HepG2 (cell line): Measurements from ENCODE around the gene RERE. TPM values are rescaled to one million over a fixed set of nuclear protein-coding genes. Genes with fewer than 3 reads are reported as not detected.
A peak's percentile ranks its signal among the peaks of the same experiment; 100 is the strongest.

Source experiments
- GZF1 ChIP-seq: sonication (generic); formaldehyde crosslinking; IDR thresholded peaks from 2 replicates; pipeline ENCODE4 v1.5.1; 2020; ENCODE audit warnings: mild to moderate bottlenecking, missing genetic modification reagents
- IRF2 ChIP-seq: IDR thresholded peaks from 2 replicates; pipeline ENCODE4 v1.6.1; 2018; ENCODE audit warnings: missing genetic modification reagents, missing compliant biosample characterization
- NR2C2 ChIP-seq: sonication (generic); formaldehyde crosslinking; IDR thresholded peaks from 2 replicates; pipeline ENCODE4 v1.4.0; 2020; ENCODE audit warnings: missing genetic modification reagents, mild to moderate bottlenecking, moderate library complexity, borderline replicate concordance
- polyA plus RNA-seq, 8 experiments: library from polyadenylated mRNA; depleted of rRNA in 3 of 8; stranded (reverse) in 7 of 8; unstranded in 1 of 8; fragments of >200 nt; fragmentation: Illumina TruSeq in 4 of 8; extraction: Trizol in 4 of 8; gene quantifications; 2 replicates each; pipeline versions ENCODE4 v1.2.1 to v1.2.3, GENCODE V29; 2011 to 2016; ENCODE audit warnings: low read depth in 4 of 8, missing spikeins in 1 of 8, mixed read lengths in 1 of 8; ENCODE audit not compliant: insufficient read depth in 1 of 8
- total RNA-seq, 5 experiments: library from RNA; depleted of rRNA; stranded (reverse); fragments of >200 nt; fragmentation: Illumina TruSeq; extraction: Trizol; gene quantifications; 2 replicates each; pipeline ENCODE4 v1.2.3, GENCODE V29; 2016; ENCODE audit warnings: low read depth in 1 of 5
- TF ChIP-seq, protein P1 (sequence below), 2 experiments: sonication (generic) in 1 of 2; formaldehyde crosslinking in 1 of 2; IDR thresholded peaks; 2 replicates each; pipeline versions ENCODE4 v1.4.0 to v1.6.1; 2016 to 2020; ENCODE audit warnings: borderline replicate concordance in 1 of 2, low read depth in 1 of 2, mild to moderate bottlenecking in 1 of 2, missing genetic modification reagents in 1 of 2
- TF ChIP-seq, protein P2 (sequence below): IDR thresholded peaks from 2 replicates; pipeline ENCODE4 v1.6.1; 2018; ENCODE audit warnings: missing genetic modification reagents, mild to moderate bottlenecking, missing compliant biosample characterization
- TF ChIP-seq, protein P3 (sequence below): fragments of 450-650 bp; IDR thresholded peaks from 2 replicates; pipeline ENCODE4 v1.6.1; 2016
- TF ChIP-seq, protein P4 (sequence below): IDR thresholded peaks from 2 replicates; pipeline ENCODE4 v1.6.1; 2016; ENCODE audit warnings: mild to moderate bottlenecking

RERE gene
- total and polyA plus RNA-seq, 2 of the 13 experiments (the other 11 are each of a cell fraction or from before 2014, with no cell fraction given): 18.3 to 21.9 TPM

- TF ChIP-seq, protein P1, sequence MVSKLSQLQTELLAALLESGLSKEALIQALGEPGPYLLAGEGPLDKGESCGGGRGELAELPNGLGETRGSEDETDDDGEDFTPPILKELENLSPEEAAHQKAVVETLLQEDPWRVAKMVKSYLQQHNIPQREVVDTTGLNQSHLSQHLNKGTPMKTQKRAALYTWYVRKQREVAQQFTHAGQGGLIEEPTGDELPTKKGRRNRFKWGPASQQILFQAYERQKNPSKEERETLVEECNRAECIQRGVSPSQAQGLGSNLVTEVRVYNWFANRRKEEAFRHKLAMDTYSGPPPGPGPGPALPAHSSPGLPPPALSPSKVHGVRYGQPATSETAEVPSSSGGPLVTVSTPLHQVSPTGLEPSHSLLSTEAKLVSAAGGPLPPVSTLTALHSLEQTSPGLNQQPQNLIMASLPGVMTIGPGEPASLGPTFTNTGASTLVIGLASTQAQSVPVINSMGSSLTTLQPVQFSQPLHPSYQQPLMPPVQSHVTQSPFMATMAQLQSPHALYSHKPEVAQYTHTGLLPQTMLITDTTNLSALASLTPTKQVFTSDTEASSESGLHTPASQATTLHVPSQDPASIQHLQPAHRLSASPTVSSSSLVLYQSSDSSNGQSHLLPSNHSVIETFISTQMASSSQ (IDR thresholded peaks at IDR 0.05; ENCODE audit: low read depth): no peak
- TF ChIP-seq, protein P1 (CRISPR knock-in tag; IDR thresholded peaks at IDR 0.05; ENCODE audit: borderline replicate concordance): no peak
- TF ChIP-seq, protein P2, sequence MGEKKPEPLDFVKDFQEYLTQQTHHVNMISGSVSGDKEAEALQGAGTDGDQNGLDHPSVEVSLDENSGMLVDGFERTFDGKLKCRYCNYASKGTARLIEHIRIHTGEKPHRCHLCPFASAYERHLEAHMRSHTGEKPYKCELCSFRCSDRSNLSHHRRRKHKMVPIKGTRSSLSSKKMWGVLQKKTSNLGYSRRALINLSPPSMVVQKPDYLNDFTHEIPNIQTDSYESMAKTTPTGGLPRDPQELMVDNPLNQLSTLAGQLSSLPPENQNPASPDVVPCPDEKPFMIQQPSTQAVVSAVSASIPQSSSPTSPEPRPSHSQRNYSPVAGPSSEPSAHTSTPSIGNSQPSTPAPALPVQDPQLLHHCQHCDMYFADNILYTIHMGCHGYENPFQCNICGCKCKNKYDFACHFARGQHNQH (CRISPR knock-in tag): 0 out of 2 replicates have a peak, but pooled peaks have one; percentile 27
- TF ChIP-seq, protein P3, sequence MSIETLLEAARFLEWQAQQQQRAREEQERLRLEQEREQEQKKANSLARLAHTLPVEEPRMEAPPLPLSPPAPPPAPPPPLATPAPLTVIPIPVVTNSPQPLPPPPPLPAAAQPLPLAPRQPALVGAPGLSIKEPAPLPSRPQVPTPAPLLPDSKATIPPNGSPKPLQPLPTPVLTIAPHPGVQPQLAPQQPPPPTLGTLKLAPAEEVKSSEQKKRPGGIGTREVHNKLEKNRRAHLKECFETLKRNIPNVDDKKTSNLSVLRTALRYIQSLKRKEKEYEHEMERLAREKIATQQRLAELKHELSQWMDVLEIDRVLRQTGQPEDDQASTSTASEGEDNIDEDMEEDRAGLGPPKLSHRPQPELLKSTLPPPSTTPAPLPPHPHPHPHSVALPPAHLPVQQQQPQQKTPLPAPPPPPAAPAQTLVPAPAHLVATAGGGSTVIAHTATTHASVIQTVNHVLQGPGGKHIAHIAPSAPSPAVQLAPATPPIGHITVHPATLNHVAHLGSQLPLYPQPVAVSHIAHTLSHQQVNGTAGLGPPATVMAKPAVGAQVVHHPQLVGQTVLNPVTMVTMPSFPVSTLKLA: 0 out of 2 replicates have a peak, but pooled peaks have one; percentile 12
- TF ChIP-seq, protein P4, sequence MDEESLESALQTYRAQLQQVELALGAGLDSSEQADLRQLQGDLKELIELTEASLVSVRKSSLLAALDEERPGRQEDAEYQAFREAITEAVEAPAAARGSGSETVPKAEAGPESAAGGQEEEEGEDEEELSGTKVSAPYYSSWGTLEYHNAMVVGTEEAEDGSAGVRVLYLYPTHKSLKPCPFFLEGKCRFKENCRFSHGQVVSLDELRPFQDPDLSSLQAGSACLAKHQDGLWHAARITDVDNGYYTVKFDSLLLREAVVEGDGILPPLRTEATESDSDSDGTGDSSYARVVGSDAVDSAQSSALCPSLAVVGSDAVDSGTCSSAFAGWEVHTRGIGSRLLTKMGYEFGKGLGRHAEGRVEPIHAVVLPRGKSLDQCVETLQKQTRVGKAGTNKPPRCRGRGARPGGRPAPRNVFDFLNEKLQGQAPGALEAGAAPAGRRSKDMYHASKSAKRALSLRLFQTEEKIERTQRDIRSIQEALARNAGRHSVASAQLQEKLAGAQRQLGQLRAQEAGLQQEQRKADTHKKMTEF: peak; percentile 73
- TF ChIP-seq IRF2 (CRISPR knock-in tag) (peak; percentile 65; the same call in 1 of the 2 replicates), NR2C2 (peak; percentile 35; the same call in 1 of the 2 replicates), GZF1 (CRISPR knock-in tag) (no peak)
These were observed 173.6 kb downstream of the RERE start (continued) for GRCh38 chr1:8643542-8644536.
